ENCODE data around the gene EVI5. TPM values are rescaled to one million over a fixed set of nuclear protein-coding genes. Genes with fewer than 3 reads are reported as not detected.

Gene EVI5
- total and polyA plus RNA-seq, 2 experiments from 2014 or later, result 16.3 to 30.8 TPM

- Histone ChIP-seq H3K27me3 (no peaks in the 10 kb centered on the region), H3K4me1 (ENCODE audit: low read depth) (no peaks in the 10 kb centered on the region), H3K4me3 (no peak overlapping the region), H3K36me3 (no peaks in the 10 kb centered on the region), H3K27ac (no peak overlapping the region), H3K9me3 (ENCODE audit: low read depth) (no peaks in the 10 kb centered on the region)
- TF ChIP-seq CTCF (IDR thresholded peaks at IDR 0.05; ENCODE audit: low read depth, low read length), result no peak
- DNase-seq (ENCODE audit: low read depth in 1 of 2, low spot score in 1 of 2), result no peak
Observed at GRCh38 chr1:92711473-92712165, 73.3 kb downstream of the EVI5 start.

- Histone ChIP-seq H3K9me3 (ENCODE audit: low read depth) (no peaks in the 10 kb centered on the region), H3K4me3 (no peak overlapping the region), H3K27ac (no peak overlapping the region), H3K36me3 (no peaks in the 10 kb centered on the region), H3K27me3 (no peaks in the 10 kb centered on the region), H3K4me1 (ENCODE audit: low read depth) (peaks cover 8% of the 10 kb centered on the region)
- no peak for TF ChIP-seq CTCF (IDR thresholded peaks at IDR 0.05; ENCODE audit: low read depth, low read length)
- DNase-seq (ENCODE audit: low read depth in 1 of 2, low spot score in 1 of 2), result peak in 1 of 2 donors; percentile 71
Observed at GRCh38 chr1:92709738-92710137, 75.2 kb downstream of the EVI5 start.

- peak in 1 of 2 donors; percentile 45 for DNase-seq (ENCODE audit: low read depth in 1 of 2, low spot score in 1 of 2)
- no peak overlapping the region for H3K4me3 ChIP-seq
- H3K27ac ChIP-seq, result no peak overlapping the region
- no peaks in the 10 kb centered on the region for H3K9me3 ChIP-seq (ENCODE audit: low read depth)
- no peaks in the 10 kb centered on the region for H3K27me3 ChIP-seq
- H3K36me3 ChIP-seq, result no peaks in the 10 kb centered on the region
- peaks cover 8% of the 10 kb centered on the region for H3K4me1 ChIP-seq (ENCODE audit: low read depth)
- no peak for TF ChIP-seq CTCF (IDR thresholded peaks at IDR 0.05; ENCODE audit: low read depth, low read length)
Observed at GRCh38 chr1:92708368-92708950, 76.4 kb downstream of the EVI5 start.

- Histone ChIP-seq H3K4me1 (ENCODE audit: low read depth) (peaks cover 8% of the 10 kb centered on the region), H3K27ac (no peak overlapping the region), H3K4me3 (no peak overlapping the region), H3K27me3 (no peaks in the 10 kb centered on the region), H3K36me3 (no peaks in the 10 kb centered on the region), H3K9me3 (ENCODE audit: low read depth) (no peaks in the 10 kb centered on the region)
- no peak for TF ChIP-seq CTCF (IDR thresholded peaks at IDR 0.05; ENCODE audit: low read depth, low read length)
- no peak for DNase-seq (ENCODE audit: low read depth in 1 of 2, low spot score in 1 of 2)
Observed at GRCh38 chr1:92707709-92708108, 77.2 kb downstream of the EVI5 start.

- TF ChIP-seq CTCF (IDR thresholded peaks at IDR 0.05; ENCODE audit: low read depth, low read length), result no peak
- DNase-seq (ENCODE audit: low read depth in 1 of 2, low spot score in 1 of 2), result no peak
- Histone ChIP-seq H3K27me3 (no peaks in the 10 kb centered on the region), H3K9me3 (ENCODE audit: low read depth) (no peaks in the 10 kb centered on the region), H3K36me3 (no peaks in the 10 kb centered on the region), H3K4me3 (no peak overlapping the region), H3K4me1 (ENCODE audit: low read depth) (peaks cover 8% of the 10 kb centered on the region), H3K27ac (no peak overlapping the region)
Observed at GRCh38 chr1:92707292-92707691, 77.6 kb downstream of the EVI5 start.
